Measurements from ENCODE around the gene RIPOR3. TPM values are rescaled to one million over a fixed set of nuclear protein-coding genes. Genes with fewer than 3 reads are reported as not detected.
"Not testable (repeated sequence)": the region's sequence is repeated elsewhere in the genome, so short reads cannot be mapped to it uniquely, and the experiment has no call there.

Gene RIPOR3
- polyA plus RNA-seq, 5 donors: 2.2 to 4.1 (median 3.0) TPM

GRCh38 chr20:50634191-50634590 lies 57.2 kb downstream of the RIPOR3 start:
- DNase-seq: no peak

DNA sequence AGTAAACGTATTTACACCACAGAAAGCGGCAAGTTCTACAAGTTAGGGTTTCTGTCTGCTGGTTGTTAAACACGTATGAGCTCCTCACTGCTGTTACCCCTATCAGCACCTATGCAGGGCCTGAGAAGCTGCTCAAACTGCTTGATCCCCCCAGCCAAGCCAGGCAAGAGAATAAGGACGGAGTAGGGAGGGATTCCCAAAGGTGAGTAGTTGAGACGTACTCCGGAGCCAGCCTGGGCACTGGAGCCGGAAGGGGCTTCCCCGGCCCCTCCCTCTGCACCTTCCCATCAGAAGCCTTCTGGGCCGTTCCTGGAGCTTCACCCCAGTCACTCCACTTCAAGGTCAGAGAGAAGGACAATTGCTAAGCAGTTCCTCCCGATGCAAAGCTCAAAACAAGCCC lies 58.0 kb downstream of the RIPOR3 start:
- no peak for DNase-seq

DNA sequence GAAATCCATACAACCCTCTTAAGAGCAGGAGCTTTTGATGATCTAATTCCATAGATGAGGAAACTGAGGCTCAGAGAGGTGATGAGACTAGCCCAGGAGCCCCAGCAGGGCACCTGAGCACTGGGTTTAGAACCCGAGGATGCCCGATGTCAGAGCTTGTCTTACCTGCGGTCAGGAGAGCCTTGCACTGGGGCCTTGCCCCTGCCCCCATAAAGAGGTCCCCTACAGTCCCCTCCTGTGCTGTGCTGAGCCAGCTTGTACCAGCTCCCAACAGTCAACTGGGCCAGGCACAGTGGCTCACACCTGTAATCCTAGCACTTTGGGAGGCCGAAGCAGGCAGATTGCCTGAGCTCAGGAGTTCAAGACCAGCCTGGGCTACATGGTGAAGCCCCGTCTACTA lies 58.6 kb downstream of the RIPOR3 start:
- DNase-seq: no peak

DNA sequence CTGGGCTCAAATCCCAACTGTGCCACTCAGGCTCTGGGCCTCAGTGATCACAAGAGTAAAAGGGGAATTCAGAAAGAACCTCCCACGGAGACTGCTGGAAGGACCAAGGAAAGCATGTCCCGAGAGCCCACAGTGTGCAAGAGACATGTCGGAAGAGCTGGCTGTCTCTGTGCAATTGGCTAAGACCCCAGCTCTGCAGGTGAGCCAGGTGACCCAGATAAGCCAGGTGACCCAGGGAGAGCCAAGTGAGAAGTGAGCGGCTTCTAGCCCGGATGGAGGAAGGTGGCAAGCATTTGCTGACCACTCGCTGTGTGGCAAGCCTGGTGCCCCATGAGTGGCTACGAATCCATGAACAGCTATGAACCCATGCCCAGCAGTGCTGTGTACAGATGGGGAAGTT lies 59.1 kb downstream of the RIPOR3 start:
- DNase-seq: no peak

GRCh38 chr20:50630578-50631263 lies 60.6 kb downstream of the RIPOR3 start:
- DNase-seq: no peak

- no peak for DNase-seq
Observed at GRCh38 chr20:50629670-50630045, 61.7 kb downstream of the RIPOR3 start.

DNA sequence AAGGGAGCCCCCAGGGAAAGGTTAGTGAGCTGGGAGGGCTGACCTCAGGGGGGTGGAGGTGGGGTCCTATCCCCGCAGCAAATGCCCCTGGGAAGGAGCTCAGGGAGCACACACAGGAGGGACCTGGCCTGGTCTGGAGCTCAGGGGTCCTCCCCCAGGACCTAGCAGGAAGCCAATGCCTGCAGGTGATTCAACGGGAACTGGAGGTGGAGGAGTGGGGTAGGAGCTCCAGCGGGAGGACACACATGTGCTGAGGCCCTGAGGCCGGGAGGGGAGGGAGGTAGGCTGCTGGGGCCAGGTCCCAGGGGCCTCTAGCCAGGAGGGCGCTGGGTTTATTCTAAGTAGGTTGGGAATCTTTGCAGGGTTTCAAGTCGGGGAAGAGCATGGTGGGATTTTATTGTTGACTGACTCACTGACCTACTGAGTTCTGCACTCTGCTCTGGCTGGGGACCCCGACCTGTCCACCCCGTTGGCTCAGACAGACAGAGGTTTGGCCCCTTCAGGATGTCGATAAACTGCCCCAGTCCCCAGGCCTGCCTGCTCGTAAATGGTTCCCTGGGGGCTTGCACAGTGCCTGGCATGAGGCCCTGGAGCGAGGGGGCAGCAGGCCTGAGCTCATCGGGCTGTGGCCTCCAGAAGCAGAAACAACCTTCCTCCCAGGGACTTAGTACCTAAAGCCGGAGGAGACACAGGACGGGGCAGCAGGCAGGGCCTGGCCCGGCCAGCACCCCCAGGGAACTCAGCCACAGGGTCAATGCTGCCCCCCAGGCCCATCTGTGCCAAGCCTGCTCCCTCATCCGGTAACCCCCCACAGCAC lies 62.3 kb downstream of the RIPOR3 start:
- DNase-seq: no peak

DNA sequence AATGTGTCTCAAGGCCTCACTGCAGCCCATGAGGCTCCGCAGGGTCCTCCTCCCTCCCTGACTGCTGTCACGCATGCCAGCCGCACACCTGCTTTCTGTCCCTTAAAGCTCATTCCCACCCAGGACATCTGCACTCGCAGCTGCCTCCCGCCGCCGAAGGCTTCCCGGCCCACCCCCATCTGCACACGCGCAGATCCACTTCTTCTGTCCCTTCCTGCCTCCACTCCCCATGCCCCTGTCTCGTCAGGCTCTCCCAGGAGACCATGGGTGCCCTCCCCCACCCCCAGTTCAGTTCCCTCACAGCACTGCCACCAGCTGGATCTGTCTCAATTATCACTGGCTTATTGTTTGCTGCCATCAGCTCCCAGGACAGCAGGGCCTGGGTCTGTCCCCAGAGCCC lies 63.0 kb downstream of the RIPOR3 start:
- DNase-seq: no peak

DNA sequence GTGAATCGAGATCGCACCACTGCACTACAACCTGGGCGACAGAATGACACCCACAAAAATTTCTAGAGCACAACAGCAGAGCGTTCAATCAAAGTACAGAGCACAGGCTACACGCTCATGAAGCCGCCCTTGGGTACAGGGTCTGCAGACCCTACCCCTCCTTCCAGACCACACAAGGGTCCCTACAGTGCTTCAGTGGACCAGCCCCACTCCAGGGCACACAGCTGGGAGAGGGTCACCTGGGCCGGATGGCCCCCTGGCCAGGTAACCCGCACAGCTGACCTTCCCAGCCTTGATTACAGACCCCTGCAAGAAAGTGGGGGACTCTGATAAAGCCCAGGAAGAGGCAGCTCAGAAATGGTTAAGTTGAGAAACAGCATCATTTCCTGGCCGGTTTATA lies 63.6 kb downstream of the RIPOR3 start:
- DNase-seq: no peak

- DNase-seq: no peak
Observed at GRCh38 chr20:50625986-50626677, 65.2 kb downstream of the RIPOR3 start.

- peak in 1 of 2 donors; percentile 25 for DNase-seq
Observed at GRCh38 chr20:50624351-50625016, 66.9 kb downstream of the RIPOR3 start.

DNA sequence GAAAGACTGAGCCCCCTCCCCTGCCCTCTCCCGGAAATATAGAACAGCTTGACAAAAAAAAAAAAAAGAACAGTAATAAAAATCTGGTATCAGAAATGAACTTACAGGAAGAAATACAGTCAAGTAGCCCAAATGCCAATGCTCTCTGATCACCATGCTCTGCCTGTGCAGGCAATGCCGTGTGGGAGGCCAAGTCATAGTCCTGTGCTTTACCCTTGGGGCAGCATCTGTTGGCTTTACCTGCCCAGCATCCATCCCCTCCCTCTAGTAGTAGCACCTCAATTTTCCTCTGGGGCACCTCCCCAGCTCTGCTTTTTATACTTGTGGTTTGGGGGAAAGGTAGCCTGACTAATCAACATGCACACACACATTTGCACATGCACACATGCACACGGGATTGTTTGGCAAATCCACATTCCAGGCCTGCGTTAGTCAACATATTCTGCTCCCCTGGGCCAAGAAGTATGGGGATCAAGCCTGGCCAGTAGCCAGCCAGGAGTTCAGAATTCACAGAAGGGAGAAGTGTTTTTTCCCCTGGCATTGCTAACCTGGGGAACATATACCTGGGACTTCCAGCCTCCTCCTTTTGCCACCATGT lies 70.2 kb downstream of the RIPOR3 start:
- no peak for DNase-seq

DNA sequence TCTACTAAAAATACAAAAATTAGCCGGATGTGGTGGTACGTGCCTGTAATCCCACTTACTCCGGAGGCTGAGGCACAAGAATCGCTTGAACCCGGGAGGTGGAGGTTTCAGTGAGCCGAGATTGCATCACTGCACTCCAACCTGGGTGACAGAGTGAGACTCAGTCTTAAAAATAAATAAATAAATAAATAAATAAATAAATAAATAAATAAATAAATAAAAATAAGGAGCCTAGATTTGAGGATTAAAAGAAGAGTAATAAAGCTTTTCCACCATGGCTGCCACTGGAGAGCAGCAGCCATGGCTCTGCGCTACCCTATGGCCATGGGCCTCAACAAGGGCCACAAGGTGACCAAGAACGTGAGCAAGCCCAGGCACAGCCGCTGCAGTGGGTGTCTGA lies 70.9 kb downstream of the RIPOR3 start:
- not testable (repeated sequence) for DNase-seq

- no peak for DNase-seq
Observed at GRCh38 chr20:50618537-50618936, 72.8 kb downstream of the RIPOR3 start.

DNA sequence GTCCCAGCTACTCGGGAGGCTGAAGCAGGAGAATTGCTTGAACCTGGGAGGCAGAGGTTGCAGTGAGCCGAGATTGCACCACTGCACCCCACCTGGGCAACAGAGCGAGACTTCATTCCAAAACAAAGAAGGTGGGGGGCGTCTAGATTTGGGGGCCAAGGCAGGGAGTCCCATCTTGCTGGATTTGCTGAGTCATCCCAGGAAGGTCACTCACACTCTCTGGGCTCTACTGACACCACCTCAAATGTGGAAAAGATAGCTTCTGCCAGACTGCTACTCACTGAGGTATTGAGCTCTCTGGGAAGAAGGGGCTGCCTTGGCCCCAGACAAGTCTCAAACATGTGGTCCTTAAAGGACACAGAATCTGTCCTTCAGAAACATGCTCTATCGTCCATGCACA lies 74.3 kb downstream of the RIPOR3 start:
- DNase-seq: no peak

DNA sequence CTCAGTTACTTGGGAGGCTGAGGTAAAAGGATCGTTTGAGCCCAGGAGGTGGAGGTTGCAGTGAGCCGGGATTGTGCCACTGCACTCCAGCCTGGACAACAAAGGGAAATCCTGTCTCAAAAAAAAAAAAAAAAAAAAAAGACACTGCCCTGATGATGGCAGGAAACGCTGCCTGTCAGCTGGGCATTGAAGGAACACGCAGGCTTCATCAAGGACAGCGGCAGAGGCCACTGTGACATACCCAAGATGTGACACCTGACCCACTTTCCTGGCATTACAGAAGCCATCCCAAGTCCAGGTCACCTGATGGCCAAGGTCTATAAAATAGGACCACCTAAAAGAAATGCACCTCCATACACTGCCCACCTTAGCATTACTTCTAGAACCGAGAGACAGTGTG lies 75.9 kb downstream of the RIPOR3 start:
- no peak for DNase-seq

- DNase-seq: no peak
Observed at GRCh38 chr20:50613438-50614169, 77.7 kb downstream of the RIPOR3 start.

GRCh38 chr20:50611128-50611810 lies 80.1 kb downstream of the RIPOR3 start:
- DNase-seq: no peak

DNA sequence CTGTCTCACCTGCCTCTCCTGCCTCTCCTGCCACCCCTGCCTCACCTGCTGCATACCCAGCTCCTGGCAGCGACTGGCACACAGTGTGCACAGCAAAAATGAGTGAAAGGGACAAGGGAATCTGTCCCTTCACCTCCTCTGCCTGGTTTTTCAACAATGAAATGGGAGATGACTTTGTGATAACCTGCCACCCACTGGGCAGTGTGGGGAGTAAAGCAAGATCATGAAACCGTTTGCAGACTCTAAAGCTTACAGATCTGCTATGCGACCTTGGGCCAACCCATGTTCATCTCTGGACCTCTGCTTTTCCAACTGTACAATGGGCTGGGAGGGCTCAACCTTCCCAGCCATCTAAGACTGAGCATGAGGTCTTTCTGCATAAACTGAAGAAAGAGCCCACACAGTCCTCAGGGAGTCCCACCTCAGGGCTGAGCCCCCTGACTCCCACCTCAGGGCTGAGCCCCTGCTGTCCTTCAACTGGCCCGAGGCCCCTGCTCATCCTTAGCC lies 81.1 kb downstream of the RIPOR3 start:
- DNase-seq: no peak

- DNase-seq: no peak
Observed at GRCh38 chr20:50609438-50609989, 81.8 kb downstream of the RIPOR3 start.

All from right lung (tissue), 5 donors.